Astrocyte (in vitro differentiated cells and primary cell): ENCODE measurements around the gene MROH2A. TPM values are rescaled to one million over a fixed set of nuclear protein-coding genes. Genes with fewer than 3 reads are reported as not detected.

Experiments
- DNase-seq: peaks from one replicate; pipeline ENCODE4 v3.0.0-alpha.2; 2010; ENCODE audit warnings: low read depth
- FAIRE-seq: peaks from 2 replicates; lab custom pipeline; 2011; peaks lifted over from hg19 to GRCh38; lab: Jason Lieb, UNC
- H2AFZ ChIP-seq: 2 replicates; pipeline ENCODE4 v1.6.0; 2012; ENCODE audit warnings: low read depth, low read length, inconsistent platforms
- H3K27ac ChIP-seq: 2 replicates; pipeline ENCODE4 v1.5.1; 2011; ENCODE audit warnings: low read depth, low read length, inconsistent platforms
- H3K27me3 ChIP-seq: 2 replicates; pipeline ENCODE4 v1.6.0; 2011; ENCODE audit warnings: low read length, inconsistent platforms; ENCODE audit not compliant: insufficient read depth
- H3K36me3 ChIP-seq: 2 replicates; pipeline ENCODE4 v1.5.1; 2011; ENCODE audit warnings: low read length, inconsistent platforms; ENCODE audit not compliant: insufficient read depth
- H3K4me1 ChIP-seq: 2 replicates; pipeline ENCODE4 v1.5.1; 2011; ENCODE audit warnings: low read length, inconsistent platforms; ENCODE audit not compliant: insufficient read depth
- H3K4me2 ChIP-seq: 2 replicates; pipeline ENCODE4 v1.6.0; 2012; ENCODE audit warnings: low read length, inconsistent platforms
- H3K4me3 ChIP-seq: 2 replicates; pipeline ENCODE4 v1.5.1; 2011; ENCODE audit warnings: low read depth, mild to moderate bottlenecking, low read length, inconsistent platforms; ENCODE audit not compliant: insufficient read depth
- H3K79me2 ChIP-seq: 2 replicates; pipeline ENCODE4 v1.6.0; 2012; ENCODE audit warnings: mild to moderate bottlenecking, low read length, inconsistent platforms; ENCODE audit not compliant: insufficient read depth
- H3K9ac ChIP-seq: 2 replicates; pipeline ENCODE4 v1.6.0; 2012; ENCODE audit warnings: mild to moderate bottlenecking, low read length, inconsistent platforms
- H3K9me3 ChIP-seq: 2 replicates; pipeline ENCODE4 v1.5.1; 2012; ENCODE audit warnings: low read depth, mild to moderate bottlenecking, low read length, inconsistent platforms; ENCODE audit not compliant: insufficient read depth
- H4K20me1 ChIP-seq: 2 replicates; pipeline ENCODE4 v1.6.0; 2012; ENCODE audit warnings: low read length, inconsistent platforms; ENCODE audit not compliant: insufficient read depth
- H3K27ac Mint-ChIP-seq: one replicate; pipeline ENCODE4 v1.8.0; 2021; ENCODE audit warnings: mild to moderate bottlenecking, mixed read lengths; ENCODE audit not compliant: unreplicated experiment
- H3K27me3 Mint-ChIP-seq: one replicate; pipeline ENCODE4 v1.8.0; 2021; ENCODE audit warnings: low read depth, mixed read lengths; ENCODE audit not compliant: unreplicated experiment
- H3K36me3 Mint-ChIP-seq: one replicate; pipeline ENCODE4 v1.8.0; 2021; ENCODE audit warnings: low read depth, mixed read lengths; ENCODE audit not compliant: unreplicated experiment
- H3K4me1 Mint-ChIP-seq: one replicate; pipeline ENCODE4 v1.8.0; 2021; ENCODE audit warnings: low read depth, mixed read lengths; ENCODE audit not compliant: unreplicated experiment
- H3K4me3 Mint-ChIP-seq: one replicate; pipeline ENCODE4 v1.8.0; 2021; ENCODE audit warnings: mild to moderate bottlenecking, moderate library complexity, mixed read lengths; ENCODE audit not compliant: unreplicated experiment
- H3K9me3 Mint-ChIP-seq: one replicate; pipeline ENCODE4 v1.8.0; 2021; ENCODE audit warnings: mild to moderate bottlenecking, mixed read lengths; ENCODE audit not compliant: unreplicated experiment
- EZH2 ChIP-seq: IDR thresholded peaks from 2 replicates; pipeline ENCODE4 v1.6.1; 2012; ENCODE audit warnings: mild to moderate bottlenecking, low read length, inconsistent platforms; ENCODE audit not compliant: insufficient read depth
- total RNA-seq: library from RNA; stranded (reverse); gene quantifications from 2 replicates; pipeline ENCODE4 v1.2.1, GENCODE V29; 2021
- TF ChIP-seq, protein P1 (sequence below): IDR thresholded peaks from 2 replicates; pipeline ENCODE4 v1.5.1; 2011; ENCODE audit warnings: low read depth, mild to moderate bottlenecking, inconsistent platforms, low read length, moderate library complexity; ENCODE audit not compliant: insufficient read depth

The MROH2A gene
- total RNA-seq, 1 donor from 2014 or later = not detected

DNA sequence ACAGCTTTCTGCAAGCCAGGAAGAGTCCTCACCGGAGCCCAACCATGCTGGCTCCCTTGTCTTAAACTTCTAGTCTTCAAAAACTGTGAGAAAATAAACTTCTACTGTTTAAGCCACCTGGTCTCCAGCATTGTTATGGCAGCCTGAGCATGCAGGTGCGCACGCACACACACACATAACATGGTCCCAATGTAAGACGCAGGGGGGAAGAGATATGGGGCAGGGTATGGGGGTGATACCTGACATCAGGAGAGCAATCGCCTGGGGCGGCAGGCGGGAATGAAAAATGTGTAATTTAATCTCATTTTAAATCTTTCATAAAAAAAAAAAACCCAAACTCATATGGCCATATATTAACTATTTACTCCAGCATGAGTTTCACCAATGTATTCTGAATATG lies 58.2 kb downstream of the MROH2A start:
- TF ChIP-seq, protein P1, sequence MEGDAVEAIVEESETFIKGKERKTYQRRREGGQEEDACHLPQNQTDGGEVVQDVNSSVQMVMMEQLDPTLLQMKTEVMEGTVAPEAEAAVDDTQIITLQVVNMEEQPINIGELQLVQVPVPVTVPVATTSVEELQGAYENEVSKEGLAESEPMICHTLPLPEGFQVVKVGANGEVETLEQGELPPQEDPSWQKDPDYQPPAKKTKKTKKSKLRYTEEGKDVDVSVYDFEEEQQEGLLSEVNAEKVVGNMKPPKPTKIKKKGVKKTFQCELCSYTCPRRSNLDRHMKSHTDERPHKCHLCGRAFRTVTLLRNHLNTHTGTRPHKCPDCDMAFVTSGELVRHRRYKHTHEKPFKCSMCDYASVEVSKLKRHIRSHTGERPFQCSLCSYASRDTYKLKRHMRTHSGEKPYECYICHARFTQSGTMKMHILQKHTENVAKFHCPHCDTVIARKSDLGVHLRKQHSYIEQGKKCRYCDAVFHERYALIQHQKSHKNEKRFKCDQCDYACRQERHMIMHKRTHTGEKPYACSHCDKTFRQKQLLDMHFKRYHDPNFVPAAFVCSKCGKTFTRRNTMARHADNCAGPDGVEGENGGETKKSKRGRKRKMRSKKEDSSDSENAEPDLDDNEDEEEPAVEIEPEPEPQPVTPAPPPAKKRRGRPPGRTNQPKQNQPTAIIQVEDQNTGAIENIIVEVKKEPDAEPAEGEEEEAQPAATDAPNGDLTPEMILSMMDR = no peak
- no peak overlapping the region for H2AFZ ChIP-seq
- no peak overlapping the region for H3K9ac ChIP-seq
- H3K27me3 ChIP-seq = no peaks in the 10 kb centered on the region
- DNase-seq (no peak), FAIRE-seq (no peak)
- H3K4me3 Mint-ChIP-seq = no peak overlapping the region
- H3K9me3 ChIP-seq = no peaks in the 10 kb centered on the region
- H3K27ac Mint-ChIP-seq = no peak overlapping the region
- H4K20me1 ChIP-seq = peaks cover 19% of the 10 kb centered on the region
- H3K9me3 Mint-ChIP-seq = no peaks in the 10 kb centered on the region
- no peak overlapping the region for H3K27ac ChIP-seq
- H3K4me2 ChIP-seq = no peak overlapping the region
- no peak overlapping the region for H3K4me3 ChIP-seq
- peaks cover 62% of the 10 kb centered on the region for H3K79me2 ChIP-seq
- peaks cover 4% of the 10 kb centered on the region for H3K4me1 ChIP-seq
- H3K36me3 ChIP-seq = peaks cover 28% of the 10 kb centered on the region
- H3K27me3 Mint-ChIP-seq = peaks cover 4% of the 10 kb centered on the region
- peaks cover 10% of the 10 kb centered on the region for H3K36me3 Mint-ChIP-seq
- H3K4me1 Mint-ChIP-seq = peaks cover 8% of the 10 kb centered on the region

DNA sequence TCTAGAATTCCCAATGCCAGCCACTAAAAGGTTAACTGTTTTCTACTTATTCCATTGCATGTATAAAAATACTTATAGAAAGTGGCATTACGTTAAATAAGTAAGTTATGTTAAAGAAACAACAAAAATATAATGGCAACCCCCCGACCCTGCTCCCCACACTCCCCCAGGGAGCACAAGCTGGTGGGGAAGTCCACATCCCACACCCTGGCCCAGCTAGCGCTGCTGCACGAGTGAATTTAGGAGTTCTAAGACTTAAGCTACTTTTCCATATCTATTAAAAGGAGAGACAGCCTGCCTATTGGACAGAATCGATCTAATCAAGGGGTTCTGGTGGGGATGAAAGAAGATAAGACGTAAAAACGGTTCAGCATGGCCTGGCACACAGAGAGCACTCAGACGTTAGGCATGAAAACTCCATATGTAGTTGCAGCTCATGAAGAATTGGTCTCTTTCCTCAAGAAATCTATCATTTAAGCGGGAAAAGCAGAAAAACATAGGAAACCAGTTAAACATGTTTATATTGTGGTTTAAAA lies 59.6 kb downstream of the MROH2A start:
- Histone ChIP-seq H3K9ac (no peak overlapping the region), H3K4me3 (no peak overlapping the region), H3K4me1 (peaks cover 3% of the 10 kb centered on the region), H3K36me3 (peaks cover 38% of the 10 kb centered on the region), H3K9me3 (no peaks in the 10 kb centered on the region), H2AFZ (no peak overlapping the region), H3K79me2 (peaks cover 76% of the 10 kb centered on the region), H3K4me2 (no peak overlapping the region), H4K20me1 (peaks cover 19% of the 10 kb centered on the region), H3K27me3 (no peaks in the 10 kb centered on the region), H3K27ac (no peak overlapping the region)
- H3K27me3 Mint-ChIP-seq = peaks cover 4% of the 10 kb centered on the region
- FAIRE-seq (no peak), DNase-seq (no peak)
- peaks cover 14% of the 10 kb centered on the region for H3K36me3 Mint-ChIP-seq
- H3K4me1 Mint-ChIP-seq = peaks cover 1% of the 10 kb centered on the region
- H3K27ac Mint-ChIP-seq = no peak overlapping the region
- no peaks in the 10 kb centered on the region for H3K9me3 Mint-ChIP-seq
- H3K4me3 Mint-ChIP-seq = no peak overlapping the region
- TF ChIP-seq EZH2 = no peak
- TF ChIP-seq, protein P1 = no peak

DNA sequence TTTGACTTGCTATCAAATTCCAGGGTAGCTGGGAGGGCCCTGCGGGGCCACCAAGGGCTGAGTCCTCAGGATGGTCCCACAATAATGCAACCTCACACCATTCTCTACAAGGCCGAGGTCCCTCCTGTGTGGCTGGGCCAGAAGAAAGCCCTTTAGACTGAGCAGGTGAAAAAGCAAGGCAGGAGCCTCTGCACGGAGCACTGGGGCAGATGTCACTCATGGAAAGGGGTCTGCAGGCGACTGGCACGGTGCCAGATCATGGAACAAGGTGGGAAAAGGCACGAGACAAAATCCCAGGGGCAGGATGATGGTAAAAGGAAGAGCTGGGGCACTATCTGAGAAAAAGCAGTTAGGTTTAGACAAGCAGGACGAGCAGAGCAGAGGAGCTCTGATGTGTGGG lies 60.1 kb downstream of the MROH2A start:
- H3K9ac ChIP-seq = no peak overlapping the region
- no peak overlapping the region for H3K4me2 ChIP-seq
- Mint-ChIP-seq H3K9me3 (no peaks in the 10 kb centered on the region), H3K4me3 (peak overlapping the region; percentile 47), H3K36me3 (peaks cover 14% of the 10 kb centered on the region), H3K27me3 (peaks cover 4% of the 10 kb centered on the region), H3K27ac (no peak overlapping the region), H3K4me1 (no peaks in the 10 kb centered on the region)
- TF ChIP-seq, protein P1 = no peak
- no peak for TF ChIP-seq EZH2
- H3K27ac ChIP-seq = no peak overlapping the region
- H4K20me1 ChIP-seq = peaks cover 19% of the 10 kb centered on the region
- no peaks in the 10 kb centered on the region for H3K27me3 ChIP-seq
- peaks cover 81% of the 10 kb centered on the region for H3K79me2 ChIP-seq
- H2AFZ ChIP-seq = no peak overlapping the region
- DNase-seq (no peak), FAIRE-seq (no peak)
- peaks cover 39% of the 10 kb centered on the region for H3K36me3 ChIP-seq
- H3K4me3 ChIP-seq = no peak overlapping the region
- H3K4me1 ChIP-seq = no peaks in the 10 kb centered on the region
- H3K9me3 ChIP-seq = no peaks in the 10 kb centered on the region
